ENCODE measurements around the gene TRIM52.

DNA sequence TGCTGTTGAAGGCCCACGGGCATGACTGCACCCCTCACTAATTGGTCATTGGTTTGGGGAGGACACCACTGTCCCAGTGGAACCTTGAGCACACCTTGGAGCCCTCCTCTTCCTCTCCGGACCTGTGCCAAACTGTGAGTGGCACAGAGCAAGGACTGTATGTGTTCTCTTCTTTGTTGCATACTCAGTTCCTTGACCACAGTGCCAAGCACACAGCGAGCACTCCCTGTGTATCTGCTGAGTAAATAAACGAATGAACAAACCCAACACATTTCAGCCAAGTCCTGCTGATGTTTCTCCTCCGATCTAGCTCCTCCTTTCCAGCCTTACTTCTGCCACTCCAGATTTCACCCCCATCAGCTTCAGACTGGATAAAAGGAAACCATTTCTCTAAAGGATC lies 2.7 kb upstream of the TRIM52 start:
- TF ChIP-seq POLR2A (IDR thresholded peaks at IDR 0.05; ENCODE audit: low read length) (no peak), GATA1 (IDR thresholded peaks at IDR 0.05; ENCODE audit: low read depth, low read length) (no peak)
